GM19351 (cell line): ENCODE measurements around the gene MCF2L2.

Experiments used
- ATAC-seq: cut with Tn5 transposase; IDR thresholded peaks from one replicate; pipeline ENCODE4 v1.9.1; 2021; ENCODE audit warnings: mild to moderate bottlenecking, moderate library complexity; ENCODE audit not compliant: unreplicated experiment

MCF2L2 gene

DNA sequence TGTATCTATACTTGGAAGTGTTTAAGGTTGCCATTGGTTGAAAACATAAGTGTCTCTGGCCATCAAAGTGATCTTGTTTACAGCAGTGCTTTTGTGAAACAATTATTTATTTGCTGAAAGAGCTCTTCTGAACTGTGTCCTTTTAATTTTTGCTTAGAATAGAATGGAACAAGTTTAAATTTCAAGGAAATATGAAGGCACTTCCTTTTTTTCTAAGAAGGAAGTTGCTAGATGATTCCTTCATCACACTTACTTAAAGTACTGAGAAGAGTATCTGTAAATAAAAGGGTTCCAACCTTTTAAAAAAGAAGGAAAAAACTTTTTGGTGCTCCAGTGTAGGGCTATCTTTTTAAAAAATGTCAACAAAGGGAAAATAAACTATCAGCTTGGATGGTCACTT is 155.6 kb downstream of the MCF2L2 start:
- no peak for ATAC-seq

DNA sequence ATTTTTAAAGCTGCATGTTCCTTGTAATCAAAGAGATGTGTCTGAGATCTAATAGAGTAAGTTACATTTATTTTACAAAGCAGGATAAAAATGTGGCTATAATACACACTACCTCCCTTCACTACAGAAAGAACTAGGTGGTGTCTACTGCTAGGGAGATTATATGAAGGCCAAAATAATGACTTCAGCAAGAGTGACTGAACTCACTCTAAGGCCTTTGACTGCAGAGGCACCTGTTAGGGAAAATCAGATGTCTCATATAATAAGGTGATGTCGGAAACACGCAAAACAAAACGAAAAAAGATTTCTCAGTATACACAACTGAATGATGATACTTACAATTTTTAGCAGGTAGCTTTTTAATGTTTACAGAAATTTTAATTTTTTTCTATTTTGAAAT is 156.3 kb downstream of the MCF2L2 start:
- ATAC-seq: no peak

DNA sequence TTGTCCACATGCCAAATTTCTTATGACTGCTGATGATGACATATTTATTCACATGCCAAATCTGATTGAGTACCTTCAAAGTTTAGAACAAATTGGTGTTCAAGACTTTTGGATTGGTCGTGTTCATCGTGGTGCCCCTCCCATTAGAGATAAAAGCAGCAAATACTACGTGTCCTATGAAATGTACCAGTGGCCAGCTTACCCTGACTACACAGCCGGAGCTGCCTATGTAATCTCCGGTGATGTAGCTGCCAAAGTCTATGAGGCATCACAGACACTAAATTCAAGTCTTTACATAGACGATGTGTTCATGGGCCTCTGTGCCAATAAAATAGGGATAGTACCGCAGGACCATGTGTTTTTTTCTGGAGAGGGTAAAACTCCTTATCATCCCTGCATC is 158.1 kb downstream of the MCF2L2 start:
- no peak for ATAC-seq

DNA sequence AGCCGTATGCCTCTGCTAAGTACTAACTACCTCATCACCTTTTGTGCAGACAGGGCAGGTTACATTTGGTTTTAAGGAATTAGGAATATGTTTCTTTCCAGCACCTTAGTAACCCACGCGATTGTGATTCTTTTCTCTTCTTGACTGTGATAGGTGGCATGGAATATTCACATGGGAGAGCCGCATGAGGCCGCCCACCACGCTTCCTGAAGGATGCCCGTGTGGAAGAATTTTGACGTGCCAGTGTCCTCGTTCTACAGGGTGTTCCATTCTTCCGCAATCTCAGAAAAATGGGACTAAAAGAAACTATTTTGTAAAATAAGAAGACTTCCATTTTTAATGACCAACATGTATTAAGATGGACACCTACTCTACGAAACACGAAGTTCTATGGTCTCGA is 159.1 kb downstream of the MCF2L2 start:
- no peak for ATAC-seq

DNA sequence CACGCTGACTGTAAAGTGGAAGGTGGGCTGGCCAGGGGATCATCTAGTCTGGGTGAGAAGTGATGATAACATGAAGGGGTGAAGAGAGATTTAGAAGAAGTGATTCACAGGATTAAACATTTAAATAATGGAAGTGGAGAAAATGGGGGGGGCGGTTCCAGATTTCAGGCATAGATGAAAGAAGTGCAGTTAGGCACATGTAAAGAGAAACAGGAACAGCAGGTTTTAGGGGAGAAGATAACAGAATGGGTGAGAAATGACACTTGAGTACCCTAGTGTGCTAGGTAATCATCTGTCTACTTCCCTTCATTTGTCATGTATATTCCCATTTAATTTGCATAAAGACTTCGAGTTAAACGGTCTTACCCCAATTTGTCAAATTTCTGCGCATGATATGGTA is 160.1 kb downstream of the MCF2L2 start:
- no peak for ATAC-seq

DNA sequence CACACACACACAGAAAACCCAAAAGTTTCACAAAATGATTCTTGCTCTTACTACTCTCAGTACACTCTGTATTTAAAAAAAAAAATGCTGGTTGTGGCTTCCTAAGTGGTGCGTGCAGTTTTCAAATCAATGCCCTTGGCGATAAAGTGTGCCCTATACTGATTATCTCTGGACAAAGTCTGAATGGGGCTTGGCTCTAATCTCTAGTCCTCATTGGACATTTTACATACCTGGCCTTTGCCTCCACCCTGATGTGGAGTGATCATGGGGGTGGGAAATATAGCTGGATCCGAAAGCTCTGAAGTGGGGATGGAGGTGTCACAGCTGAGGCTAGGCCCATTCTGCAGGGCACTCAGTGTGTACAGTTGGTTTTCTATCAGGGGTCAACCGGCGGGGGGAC is 161.3 kb downstream of the MCF2L2 start:
- ATAC-seq: no peak

DNA sequence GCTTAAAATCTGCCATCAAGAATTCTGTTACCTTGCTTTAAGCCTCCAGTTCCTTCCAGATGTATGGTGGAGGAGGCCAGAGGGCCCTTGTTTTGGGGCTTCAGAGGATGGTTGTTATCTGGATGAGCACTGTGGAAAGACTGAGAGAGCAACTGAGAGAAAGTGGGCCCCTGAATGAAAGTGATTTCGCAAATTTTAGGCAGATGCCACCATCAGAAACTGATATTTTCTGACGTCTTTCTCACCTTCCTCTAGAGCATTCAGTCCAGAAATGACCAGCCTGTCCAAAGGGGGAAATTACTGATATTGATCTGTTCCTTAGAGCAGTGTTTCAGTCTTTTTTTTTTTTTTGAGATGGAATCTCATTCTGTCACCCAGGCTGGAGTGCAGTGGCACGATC is 162.0 kb downstream of the MCF2L2 start:
- no peak for ATAC-seq

DNA sequence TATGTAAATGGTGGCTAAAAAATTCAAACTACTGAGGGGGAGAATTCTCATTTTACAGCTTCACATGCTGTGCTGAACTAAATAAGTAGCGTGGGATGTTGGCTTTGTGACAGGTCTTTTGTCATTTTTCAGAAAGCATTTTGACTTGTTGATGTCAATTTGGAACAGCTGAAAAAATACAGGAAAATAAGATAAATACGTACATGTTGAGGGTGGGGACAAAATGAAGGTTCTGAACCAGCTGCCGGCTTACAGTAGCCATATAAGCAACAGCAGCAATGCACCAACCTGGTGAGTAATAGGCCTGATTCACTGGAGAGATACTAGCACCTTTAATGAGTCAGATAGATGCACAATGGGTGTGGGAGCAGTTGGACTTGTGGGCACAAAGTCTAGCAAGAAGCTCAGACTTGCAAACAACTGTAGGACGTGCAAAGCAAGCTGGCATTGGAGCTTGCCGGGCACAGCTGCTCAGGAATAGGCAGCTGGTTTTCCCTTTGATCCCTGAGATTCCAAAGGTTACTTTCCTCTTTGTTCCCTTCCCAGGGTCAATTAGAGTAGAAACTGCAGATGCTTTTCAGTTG is 162.5 kb downstream of the MCF2L2 start:
- no peak for ATAC-seq

DNA sequence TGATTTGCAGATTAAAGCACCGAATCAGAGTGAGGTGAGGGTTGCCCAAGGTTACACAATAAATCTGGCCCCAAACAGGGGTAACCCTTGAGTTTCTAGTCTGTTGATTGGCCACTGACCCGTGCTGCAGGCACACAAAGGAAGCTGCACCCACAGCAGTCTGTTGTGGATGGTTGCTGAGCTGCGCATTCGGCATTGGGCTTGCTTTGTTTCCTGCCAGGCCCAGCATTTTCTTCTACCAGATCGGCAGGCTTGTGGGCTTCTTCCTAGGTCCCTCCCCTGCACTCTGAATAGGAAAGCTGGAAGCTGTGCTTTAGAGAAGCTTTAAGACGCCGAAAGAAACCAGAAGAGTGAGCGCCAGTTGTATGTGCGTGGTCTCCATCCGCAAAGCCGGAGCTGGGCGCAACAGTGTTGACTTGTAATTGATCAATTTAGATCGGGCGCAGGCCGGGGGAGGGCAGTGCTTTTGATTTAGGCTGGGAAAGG is 163.2 kb downstream of the MCF2L2 start:
- no peak for ATAC-seq

DNA sequence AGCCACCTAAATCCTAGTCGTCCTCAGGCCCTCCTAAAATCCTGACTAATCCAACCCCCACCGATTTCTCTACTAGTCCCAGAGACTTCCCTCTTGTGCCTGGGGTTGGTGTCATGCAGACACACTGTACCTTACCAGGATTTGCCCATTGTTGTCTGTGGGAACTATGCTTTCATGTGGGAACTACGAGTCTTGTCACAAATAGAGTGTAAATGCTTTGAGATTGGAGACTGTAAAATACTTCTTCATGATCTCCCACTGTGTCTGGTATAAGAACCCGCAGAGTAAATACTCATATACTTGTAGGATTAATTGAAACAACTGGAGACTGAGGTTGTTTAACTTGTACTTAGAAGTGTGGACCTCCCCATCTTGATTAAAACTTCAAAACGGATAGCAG is 164.2 kb downstream of the MCF2L2 start:
- no peak for ATAC-seq

DNA sequence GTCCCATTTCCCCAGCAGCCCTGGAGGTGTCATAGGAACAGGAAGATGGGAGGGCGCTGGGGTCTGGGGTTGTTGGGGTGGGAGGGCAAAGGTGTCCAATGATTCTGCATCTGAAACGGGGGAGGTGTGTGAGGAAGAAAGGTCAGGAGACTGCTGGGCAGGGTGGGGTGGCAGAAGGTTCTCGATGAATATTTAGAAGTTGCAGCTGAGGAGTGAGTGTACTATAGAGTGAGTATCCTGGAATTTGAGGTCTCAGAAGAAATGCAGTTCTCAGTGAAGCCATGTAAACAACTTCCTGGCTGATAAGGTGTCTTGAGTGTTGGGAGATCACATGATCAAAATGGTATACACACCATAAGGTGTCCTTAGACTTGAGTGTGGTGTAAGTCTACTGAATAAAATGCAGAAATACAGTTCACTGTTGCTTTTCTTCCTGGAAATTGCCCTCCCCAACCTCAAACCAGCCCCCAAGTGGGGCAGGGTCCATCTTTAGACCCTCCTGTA is 165.5 kb downstream of the MCF2L2 start:
- ATAC-seq: no peak

DNA sequence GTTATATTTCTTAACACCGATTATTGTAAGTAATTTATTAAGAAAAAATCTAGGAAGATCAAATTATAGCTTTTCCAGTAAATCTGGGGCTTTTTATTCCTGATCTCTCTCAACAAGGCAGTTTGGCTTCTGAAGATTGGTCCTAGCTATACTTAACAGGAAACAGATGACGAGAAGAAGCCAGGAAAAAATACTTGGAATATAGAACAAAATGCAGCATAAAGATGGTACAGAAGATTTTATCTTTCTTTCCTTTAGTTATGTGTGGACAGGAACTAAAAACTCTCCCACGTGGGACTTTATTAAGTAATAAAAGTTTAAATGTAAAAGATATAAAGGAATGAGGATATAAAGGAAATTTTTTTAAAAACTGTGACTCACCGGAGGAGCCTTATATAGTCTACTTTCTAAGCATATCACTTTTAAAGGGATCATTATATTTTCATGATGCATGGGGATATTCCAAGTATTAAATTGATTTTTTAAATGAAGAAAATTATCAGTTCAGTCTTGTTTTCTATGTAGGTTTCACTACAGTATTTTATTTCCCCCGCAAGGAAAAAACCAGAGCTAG is 167.2 kb downstream of the MCF2L2 start:
- no peak for ATAC-seq

DNA sequence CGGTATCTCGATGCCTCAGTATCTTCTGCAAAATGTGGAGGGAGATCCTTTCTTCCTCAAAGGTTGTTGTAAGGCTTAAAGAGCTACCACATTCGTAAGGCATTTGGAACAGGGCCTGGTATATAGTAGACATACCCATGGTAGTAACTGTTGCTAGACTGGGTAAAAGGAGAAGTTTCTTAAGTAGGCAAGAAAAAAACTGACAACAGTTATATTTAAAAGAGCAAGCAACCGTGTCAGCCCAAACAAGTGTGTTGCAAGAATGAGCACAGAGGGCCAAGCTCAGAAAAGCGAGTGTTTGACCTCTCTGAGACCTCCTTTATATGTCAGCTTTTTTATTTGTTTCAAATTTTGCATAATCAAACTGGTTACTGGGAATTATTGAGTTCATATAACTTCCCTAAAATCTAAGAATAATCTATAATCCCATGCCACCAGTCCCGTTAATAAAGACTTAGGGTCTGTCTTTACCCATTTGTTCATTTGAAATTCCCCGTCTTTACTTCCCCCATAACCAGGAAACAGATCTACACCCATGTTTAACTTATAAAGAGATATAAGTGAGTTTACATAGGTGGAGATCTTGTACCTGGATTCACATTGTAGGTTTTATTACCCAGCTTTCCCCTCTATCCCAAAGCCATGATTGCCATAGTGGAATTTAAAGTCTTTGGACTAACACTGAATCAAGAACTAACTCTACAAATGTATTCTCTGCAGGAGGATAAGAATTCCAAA is 168.1 kb downstream of the MCF2L2 start:
- ATAC-seq: no peak

DNA sequence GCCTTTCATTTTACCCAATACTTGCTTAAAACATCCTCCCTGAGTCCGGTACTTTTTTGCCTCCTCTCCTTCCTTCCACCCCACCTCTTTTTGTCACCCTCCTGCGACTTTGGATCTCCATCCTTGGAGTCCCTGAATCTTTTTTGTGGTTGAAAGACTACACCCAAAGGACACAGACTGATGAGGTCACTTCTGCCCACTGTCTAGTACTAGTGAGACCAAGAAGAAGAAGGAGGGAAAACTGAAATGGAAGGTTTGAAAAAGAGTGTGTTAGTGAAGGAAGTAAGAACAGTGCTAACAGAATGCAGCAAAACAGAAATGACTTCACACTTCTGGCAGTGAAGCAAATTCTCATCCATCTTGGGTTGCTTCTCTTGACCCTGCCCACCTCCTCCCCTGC is 168.8 kb downstream of the MCF2L2 start:
- no peak for ATAC-seq

DNA sequence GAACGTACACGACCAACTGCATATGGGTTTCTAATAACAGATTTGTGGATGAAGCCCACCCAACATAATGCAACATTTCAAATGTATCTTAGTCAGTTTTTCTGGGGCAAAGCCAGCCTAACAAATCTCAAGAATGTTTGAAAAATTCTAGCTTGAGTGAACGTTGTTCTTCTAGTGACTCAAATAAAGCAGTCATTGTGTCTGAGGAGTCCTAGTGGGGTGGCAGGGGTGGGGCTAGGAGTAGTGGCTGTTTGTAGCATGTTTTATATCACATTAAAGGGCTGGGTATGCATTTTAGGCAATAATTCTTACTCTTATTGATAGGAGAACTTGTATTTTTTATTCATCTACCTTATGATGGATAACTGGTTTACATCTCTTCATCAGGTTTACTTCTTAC is 169.3 kb downstream of the MCF2L2 start:
- ATAC-seq: no peak

DNA sequence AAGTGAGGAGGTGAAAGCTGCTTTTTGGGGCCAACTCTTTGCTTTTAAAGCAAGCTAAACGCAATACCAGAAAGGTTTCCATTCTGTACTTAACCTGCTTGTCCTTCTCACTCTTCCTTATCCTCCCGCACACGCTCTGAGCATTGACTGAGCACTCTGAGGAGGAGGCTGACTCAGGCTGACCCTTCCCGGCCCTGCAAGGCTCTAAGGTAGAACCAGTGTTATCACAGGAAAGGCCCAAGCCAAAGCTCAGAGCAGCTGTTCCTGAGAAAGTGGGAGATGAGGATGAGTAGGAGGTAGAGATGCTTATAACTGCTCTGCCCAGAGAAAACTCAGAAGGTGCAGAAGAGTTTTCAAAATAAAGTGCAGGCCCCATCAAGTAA is 173.1 kb downstream of the MCF2L2 start:
- no peak for ATAC-seq

DNA sequence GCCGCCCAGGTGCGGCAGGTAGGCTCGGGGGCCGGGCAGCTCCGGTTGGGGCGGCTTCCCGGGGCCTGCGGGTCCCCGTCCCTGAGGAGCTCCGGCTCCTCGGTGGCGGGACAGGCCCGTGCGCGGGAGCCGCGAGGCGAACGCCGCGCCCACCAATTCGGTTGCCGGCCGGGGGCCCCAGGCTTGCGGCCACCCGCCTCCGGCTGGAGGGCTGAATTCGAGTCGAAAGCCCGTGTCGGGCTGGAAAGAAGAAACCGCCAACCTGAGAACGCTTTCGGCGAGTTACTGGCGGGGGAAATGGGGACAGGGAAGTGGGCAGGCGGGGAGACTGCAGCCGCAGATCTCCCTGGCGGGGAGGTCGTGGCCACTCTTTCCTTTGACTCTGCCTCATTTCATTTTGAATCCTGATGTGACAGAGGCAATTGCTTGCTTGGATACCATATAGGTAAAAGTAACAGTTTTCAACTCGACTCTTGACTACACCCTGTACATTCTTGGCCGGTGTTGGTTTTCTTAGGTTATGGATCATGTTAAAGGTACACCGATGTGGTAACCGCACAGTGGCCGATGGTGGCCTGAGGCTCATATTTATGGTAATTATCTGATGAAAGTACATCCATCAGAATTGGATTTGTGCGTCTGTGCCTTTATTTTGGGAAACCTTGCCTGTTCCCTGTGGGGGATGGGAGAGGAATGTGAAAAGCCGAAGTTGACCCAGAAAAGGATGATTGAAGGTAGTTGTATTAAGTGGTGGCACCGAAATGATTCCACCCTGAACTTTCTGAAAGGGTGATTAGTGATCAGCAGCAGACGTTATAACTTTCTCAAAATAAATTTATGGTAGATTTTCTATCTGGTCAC is 173.7 kb downstream of the MCF2L2 start:
- peak; percentile 5 for ATAC-seq

DNA sequence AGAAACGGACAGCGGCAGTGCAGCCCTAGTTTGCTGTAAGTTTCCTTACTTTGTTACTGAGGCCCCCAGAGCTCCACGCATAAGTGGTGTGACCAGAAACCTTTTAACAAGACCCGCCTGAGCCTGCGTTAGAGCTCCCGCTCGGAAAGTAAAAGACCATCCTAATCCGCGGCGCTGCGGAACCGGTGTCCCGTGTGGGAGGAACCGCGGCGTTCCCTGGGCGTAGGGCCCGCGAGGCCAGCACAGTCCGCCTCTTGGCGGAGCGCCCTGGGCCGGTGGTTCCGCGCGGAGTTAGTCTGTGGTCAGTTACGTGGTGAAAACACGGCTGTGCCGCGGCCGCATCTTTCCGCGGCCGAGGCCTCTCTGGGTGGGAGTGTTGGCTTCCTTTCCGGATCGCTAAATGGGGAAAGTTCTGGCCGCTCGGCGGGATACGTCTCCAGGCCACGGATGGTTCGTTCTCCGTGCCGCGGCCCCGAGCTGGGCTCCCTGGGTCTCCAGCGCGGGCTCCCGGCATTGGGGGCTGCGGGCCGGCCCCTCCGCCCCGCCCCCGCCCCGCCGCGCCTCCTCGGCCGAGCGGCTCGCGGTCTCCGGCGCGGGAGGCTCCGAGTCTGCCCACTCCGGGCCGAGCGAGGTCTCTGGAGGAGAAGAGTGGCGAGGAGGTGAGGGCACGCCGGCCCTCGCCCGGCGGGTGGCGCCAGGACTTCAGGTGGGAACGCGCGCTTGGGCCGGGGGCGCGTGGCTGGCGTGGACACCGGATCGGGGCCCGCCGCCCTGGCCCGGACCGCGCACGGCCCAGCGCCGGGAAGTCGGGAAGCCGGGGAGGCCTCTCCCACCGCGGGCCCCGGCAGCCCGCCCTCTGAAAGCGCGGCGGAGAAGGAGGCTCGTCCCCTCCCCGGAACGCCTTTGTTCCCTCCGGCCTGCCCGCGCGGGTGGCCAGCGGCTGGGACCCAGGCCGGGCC is 174.6 kb downstream of the MCF2L2 start:
- peak; percentile 47 for ATAC-seq

DNA sequence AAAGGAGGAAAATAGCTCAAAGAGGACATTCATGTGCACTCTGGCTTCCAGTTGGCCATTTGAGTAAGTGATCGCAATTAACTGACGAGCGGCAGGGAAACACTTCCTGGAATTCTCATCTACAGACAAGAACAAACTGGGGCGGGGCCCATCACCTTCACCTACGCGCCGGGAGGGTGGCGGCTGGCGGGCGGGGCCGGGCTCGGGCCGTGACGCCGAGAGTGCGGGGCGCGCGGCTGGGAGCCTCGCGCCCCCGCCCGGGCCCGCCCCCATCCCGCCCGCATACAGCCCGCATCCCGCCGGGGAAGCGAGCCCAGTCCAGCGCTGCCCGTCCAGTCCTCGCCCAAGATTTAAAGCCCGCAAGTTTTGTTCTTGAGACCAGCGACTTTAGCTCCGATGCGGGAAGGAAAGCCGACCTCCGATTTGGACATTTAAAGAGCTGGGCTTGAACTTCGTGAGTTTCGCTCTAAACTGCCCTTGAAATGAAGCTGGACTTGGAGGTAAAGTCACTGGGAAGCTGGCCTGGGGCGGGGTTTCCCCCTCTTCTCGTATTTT is 175.4 kb downstream of the MCF2L2 start, which contains the start of gene B3GNT5:
Gene B3GNT5, plus strand, starts transcription at position 281 of the 555 bp plus-strand sequence. CDS start 16,546 bp downstream, outside the sequence.
- no peak for ATAC-seq
